Measurements from ENCODE around the gene CCDC9. TPM values are rescaled to one million over a fixed set of nuclear protein-coding genes. Genes with fewer than 3 reads are reported as not detected.

The CCDC9 gene
- total and polyA plus RNA-seq, 2 of the 13 experiments (the other 11 are each of a cell fraction or from before 2014, with no cell fraction given), result 2.9 to 6.3 TPM

DNA sequence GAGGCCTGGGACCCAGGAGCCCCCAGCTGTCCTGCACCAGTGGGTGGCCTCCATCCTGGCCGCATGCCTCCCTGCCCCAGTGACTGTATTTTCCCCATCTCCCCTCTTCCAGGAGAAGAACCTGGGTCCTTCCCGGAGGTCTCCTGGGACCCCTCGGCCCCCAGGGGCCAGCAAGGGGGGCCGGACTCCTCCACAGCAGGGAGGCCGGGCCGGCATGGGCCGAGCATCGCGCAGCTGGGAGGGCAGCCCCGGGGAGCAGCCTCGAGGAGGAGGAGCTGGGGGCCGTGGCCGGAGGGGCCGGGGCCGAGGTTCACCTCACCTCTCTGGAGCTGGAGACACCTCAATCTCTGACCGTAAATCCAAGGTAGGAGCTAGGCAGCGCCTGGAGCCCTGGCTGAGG, 4.2 kb downstream of the CCDC9 start:
- Histone ChIP-seq H2AFZ (ENCODE audit: low read length) (no peak overlapping the region), H3K9ac (ENCODE audit: insufficient read depth, low read depth, low read length) (no peak overlapping the region), H3K27ac (ENCODE audit: extremely low read length, insufficient read depth, low read length) (no peak overlapping the region), H3K4me2 (ENCODE audit: low read depth, low read length) (no peak overlapping the region), H3K4me3 (replicated peaks in 1 of 3; ENCODE audit: insufficient read depth in 1 of 3, low read depth in 2 of 3, low read length in 3 of 3) (no peak overlapping the region), H3K4me1 (ENCODE audit: insufficient read depth, low read length) (peaks cover 22% of the 10 kb centered on the region), H4K20me1 (ENCODE audit: insufficient read depth, low read length) (peaks cover 8% of the 10 kb centered on the region; the same call in 1 of the 2 replicates), H3K79me2 (ENCODE audit: insufficient read depth, low read length) (peaks cover 15% of the 10 kb centered on the region), H3K9me3 (ENCODE audit: low read length) (no peaks in the 10 kb centered on the region), H3K36me3 (replicated peaks in 1 of 2; ENCODE audit: control insufficient read depth in 1 of 2, insufficient read depth in 2 of 2, low read length in 2 of 2) (peaks cover 22 to 52% of the 10 kb centered on the region in 2 experiments), H3K27me3 (ENCODE audit: control insufficient read depth in 1 of 2, insufficient read depth in 2 of 2, low read length in 2 of 2) (no peaks in the 10 kb centered on the region)
- BruUV-seq (replicated peaks), result no TSS peak
- WGBS (ENCODE audit: low lambda C conversion rate), result 95% methylated on average over 5 of the region's 17 CpGs
- intact Hi-C loops (cut with micrococcal nuclease; ENCODE audit: unreplicated experiment), result no loop called here
- TF ChIP-seq, protein P1, sequence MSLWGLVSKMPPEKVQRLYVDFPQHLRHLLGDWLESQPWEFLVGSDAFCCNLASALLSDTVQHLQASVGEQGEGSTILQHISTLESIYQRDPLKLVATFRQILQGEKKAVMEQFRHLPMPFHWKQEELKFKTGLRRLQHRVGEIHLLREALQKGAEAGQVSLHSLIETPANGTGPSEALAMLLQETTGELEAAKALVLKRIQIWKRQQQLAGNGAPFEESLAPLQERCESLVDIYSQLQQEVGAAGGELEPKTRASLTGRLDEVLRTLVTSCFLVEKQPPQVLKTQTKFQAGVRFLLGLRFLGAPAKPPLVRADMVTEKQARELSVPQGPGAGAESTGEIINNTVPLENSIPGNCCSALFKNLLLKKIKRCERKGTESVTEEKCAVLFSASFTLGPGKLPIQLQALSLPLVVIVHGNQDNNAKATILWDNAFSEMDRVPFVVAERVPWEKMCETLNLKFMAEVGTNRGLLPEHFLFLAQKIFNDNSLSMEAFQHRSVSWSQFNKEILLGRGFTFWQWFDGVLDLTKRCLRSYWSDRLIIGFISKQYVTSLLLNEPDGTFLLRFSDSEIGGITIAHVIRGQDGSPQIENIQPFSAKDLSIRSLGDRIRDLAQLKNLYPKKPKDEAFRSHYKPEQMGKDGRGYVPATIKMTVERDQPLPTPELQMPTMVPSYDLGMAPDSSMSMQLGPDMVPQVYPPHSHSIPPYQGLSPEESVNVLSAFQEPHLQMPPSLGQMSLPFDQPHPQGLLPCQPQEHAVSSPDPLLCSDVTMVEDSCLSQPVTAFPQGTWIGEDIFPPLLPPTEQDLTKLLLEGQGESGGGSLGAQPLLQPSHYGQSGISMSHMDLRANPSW (CRISPR knock-in tag; IDR thresholded peaks at IDR 0.05; ENCODE audit: borderline replicate concordance), result no peak
- TF ChIP-seq, protein P2, sequence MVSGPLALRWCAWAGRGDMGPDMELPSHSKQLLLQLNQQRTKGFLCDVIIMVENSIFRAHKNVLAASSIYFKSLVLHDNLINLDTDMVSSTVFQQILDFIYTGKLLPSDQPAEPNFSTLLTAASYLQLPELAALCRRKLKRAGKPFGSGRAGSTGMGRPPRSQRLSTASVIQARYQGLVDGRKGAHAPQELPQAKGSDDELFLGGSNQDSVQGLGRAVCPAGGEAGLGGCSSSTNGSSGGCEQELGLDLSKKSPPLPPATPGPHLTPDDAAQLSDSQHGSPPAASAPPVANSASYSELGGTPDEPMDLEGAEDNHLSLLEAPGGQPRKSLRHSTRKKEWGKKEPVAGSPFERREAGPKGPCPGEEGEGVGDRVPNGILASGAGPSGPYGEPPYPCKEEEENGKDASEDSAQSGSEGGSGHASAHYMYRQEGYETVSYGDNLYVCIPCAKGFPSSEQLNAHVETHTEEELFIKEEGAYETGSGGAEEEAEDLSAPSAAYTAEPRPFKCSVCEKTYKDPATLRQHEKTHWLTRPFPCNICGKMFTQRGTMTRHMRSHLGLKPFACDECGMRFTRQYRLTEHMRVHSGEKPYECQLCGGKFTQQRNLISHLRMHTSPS (CRISPR knock-in tag; IDR thresholded peaks at IDR 0.05; ENCODE audit: low read depth), result no peak
- TF ChIP-seq MIXL1 (CRISPR knock-in tag; IDR thresholded peaks at IDR 0.05) (no peak), ZNF670 (CRISPR knock-in tag; IDR thresholded peaks at IDR 0.05; ENCODE audit: borderline replicate concordance) (no peak), ZNF790 (CRISPR knock-in tag; IDR thresholded peaks at IDR 0.05; ENCODE audit: borderline replicate concordance) (no peak), ARNT2 (CRISPR knock-in tag; IDR thresholded peaks at IDR 0.05; ENCODE audit: low read depth) (no peak), RBFOX2 (IDR thresholded peaks at IDR 0.05; ENCODE audit: low read depth, low read length) (peak; percentile 60; the same call in 1 of the 2 replicates), ZNF468 (CRISPR knock-in tag; IDR thresholded peaks at IDR 0.05) (no peak), ZNF44 (CRISPR knock-in tag; IDR thresholded peaks at IDR 0.05) (no peak), ZNF350 (CRISPR knock-in tag; IDR thresholded peaks at IDR 0.05; ENCODE audit: borderline replicate concordance, low read depth) (no peak), SOX13 (IDR thresholded peaks at IDR 0.05) (no peak), SOX13 (CRISPR knock-in tag; conservative IDR thresholded peaks at IDR 0.05 in 1 of 2, IDR thresholded peaks at IDR 0.05 in 1 of 2) (no peak), AGO2 (optimal IDR thresholded peaks at IDR 0.05; ENCODE audit: low read depth, low read length) (peak; percentile 28), MAFF (IDR thresholded peaks at IDR 0.05; ENCODE audit: low read depth, low read length) (no peak), SIX4 (CRISPR knock-in tag; IDR thresholded peaks at IDR 0.05) (no peak), ZNF367 (CRISPR knock-in tag; IDR thresholded peaks at IDR 0.05; ENCODE audit: borderline replicate concordance) (no peak)
- TF ChIP-seq, protein P3, sequence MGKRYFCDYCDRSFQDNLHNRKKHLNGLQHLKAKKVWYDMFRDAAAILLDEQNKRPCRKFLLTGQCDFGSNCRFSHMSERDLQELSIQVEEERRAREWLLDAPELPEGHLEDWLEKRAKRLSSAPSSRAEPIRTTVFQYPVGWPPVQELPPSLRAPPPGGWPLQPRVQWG (CRISPR knock-in tag; IDR thresholded peaks at IDR 0.05; ENCODE audit: borderline replicate concordance, low read depth), result no peak
- CTCF ChIA-PET (ENCODE audit: low intra/inter-chr PET ratio, low total read pairs), result no interaction called here
- no peak for FAIRE-seq
- ATAC-seq, result no peak
- DNase-seq (ENCODE audit: low spot score), result no peak
- POLR2A ChIA-PET, result no interaction called here
- in situ Hi-C loops (cut with HindIII; ENCODE audit: extremely low pct_ligation_motif_present, low pct_unique_long_range_greater_than_20kb), result no loop called here
